ENCODE data around the gene LMNTD1.

Gene LMNTD1

DNA sequence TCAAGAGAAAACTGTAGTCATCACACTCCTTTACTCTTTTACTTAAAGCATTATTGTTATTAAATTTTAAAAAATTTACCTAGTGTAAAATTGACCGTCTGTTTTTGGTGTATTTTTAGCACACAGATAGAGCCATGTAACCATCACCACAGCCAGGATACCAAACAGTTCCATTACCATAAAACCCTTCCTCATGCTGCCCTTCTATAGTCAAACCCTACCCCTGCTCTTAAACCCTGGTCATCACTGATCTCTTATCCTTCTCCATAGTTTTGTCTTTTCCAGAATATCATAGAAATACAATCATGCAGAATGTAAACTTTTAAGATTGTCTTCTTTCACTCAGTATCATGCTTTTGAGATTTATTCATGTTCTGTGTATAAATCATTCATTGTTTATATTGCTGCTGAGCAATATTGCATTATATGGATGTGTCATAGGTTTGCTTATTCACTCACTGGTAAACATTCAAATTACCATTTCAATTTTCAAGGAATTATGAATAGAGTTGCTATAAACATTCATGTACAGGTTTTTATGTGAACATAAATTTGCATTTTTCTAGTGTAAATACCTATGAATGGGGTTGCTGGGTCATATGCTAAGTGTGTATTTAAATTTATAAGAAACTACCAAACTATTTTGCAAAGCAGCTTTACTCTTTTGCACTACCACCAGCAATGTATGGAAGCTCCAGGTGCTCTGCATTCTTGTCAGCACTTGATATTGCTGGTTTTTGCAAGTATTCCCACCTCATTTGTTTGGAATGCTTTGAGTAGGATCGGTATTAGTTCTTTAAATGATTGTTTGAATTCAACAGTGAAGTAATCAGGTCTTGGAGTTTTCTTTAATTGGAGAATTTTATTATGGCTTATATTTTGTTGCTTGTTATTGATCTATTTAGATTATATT, 125.5 kb downstream of the LMNTD1 start:
- TF ChIP-seq ZBTB7A (IDR thresholded peaks at IDR 0.05; ENCODE audit: low read depth) = no peak
- no peak for TF ChIP-seq CEBPB (IDR thresholded peaks at IDR 0.05)
- TF ChIP-seq, protein P1, sequence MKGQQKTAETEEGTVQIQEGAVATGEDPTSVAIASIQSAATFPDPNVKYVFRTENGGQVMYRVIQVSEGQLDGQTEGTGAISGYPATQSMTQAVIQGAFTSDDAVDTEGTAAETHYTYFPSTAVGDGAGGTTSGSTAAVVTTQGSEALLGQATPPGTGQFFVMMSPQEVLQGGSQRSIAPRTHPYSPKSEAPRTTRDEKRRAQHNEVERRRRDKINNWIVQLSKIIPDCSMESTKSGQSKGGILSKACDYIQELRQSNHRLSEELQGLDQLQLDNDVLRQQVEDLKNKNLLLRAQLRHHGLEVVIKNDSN (IDR thresholded peaks at IDR 0.05) = no peak
- TF ChIP-seq, protein P2, sequence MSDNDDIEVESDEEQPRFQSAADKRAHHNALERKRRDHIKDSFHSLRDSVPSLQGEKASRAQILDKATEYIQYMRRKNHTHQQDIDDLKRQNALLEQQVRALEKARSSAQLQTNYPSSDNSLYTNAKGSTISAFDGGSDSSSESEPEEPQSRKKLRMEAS (IDR thresholded peaks at IDR 0.05) = no peak
- no peak for TF ChIP-seq EP300 (IDR thresholded peaks at IDR 0.05; ENCODE audit: borderline replicate concordance)
- TF ChIP-seq TAF1 (IDR thresholded peaks at IDR 0.05; ENCODE audit: low read depth) = no peak
- TF ChIP-seq NFIC (IDR thresholded peaks at IDR 0.05) = no peak
- TF ChIP-seq, protein P3, sequence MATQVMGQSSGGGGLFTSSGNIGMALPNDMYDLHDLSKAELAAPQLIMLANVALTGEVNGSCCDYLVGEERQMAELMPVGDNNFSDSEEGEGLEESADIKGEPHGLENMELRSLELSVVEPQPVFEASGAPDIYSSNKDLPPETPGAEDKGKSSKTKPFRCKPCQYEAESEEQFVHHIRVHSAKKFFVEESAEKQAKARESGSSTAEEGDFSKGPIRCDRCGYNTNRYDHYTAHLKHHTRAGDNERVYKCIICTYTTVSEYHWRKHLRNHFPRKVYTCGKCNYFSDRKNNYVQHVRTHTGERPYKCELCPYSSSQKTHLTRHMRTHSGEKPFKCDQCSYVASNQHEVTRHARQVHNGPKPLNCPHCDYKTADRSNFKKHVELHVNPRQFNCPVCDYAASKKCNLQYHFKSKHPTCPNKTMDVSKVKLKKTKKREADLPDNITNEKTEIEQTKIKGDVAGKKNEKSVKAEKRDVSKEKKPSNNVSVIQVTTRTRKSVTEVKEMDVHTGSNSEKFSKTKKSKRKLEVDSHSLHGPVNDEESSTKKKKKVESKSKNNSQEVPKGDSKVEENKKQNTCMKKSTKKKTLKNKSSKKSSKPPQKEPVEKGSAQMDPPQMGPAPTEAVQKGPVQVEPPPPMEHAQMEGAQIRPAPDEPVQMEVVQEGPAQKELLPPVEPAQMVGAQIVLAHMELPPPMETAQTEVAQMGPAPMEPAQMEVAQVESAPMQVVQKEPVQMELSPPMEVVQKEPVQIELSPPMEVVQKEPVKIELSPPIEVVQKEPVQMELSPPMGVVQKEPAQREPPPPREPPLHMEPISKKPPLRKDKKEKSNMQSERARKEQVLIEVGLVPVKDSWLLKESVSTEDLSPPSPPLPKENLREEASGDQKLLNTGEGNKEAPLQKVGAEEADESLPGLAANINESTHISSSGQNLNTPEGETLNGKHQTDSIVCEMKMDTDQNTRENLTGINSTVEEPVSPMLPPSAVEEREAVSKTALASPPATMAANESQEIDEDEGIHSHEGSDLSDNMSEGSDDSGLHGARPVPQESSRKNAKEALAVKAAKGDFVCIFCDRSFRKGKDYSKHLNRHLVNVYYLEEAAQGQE (IDR thresholded peaks at IDR 0.05; ENCODE audit: low read depth) = no peak
- TF ChIP-seq CREB1 (IDR thresholded peaks at IDR 0.05; ENCODE audit: low read depth) = no peak
- no peak for TF ChIP-seq EGR1 (IDR thresholded peaks at IDR 0.05)
